ENCODE measurements around the gene MMP28.

DNA sequence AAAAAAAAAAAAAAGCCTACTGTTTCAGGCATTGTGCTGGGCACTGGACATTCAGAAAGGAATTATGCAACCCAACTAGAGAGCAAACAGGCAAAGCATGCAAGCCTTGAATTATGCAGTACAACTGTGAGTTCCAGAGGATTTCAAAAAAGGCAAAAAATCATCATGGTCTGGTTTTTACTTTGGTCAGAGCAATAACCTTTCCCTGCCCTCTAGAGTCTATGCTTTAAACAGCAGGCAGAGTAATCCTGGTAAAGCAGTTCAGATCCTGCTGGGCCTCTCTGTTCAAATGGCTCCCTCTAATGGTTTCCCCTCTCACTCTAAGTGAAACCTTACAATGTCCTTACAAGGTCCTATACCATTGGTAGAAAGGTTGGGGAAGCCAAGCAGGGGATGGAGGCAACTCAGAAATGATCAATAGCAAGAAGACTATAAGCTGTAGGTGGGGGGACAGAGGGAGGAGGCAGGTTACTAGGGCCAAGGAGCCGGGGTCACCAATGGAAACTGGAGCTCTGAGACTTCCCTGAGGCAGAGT, 9.3 kb upstream of the MMP28 start:
- TF ChIP-seq, protein P1, sequence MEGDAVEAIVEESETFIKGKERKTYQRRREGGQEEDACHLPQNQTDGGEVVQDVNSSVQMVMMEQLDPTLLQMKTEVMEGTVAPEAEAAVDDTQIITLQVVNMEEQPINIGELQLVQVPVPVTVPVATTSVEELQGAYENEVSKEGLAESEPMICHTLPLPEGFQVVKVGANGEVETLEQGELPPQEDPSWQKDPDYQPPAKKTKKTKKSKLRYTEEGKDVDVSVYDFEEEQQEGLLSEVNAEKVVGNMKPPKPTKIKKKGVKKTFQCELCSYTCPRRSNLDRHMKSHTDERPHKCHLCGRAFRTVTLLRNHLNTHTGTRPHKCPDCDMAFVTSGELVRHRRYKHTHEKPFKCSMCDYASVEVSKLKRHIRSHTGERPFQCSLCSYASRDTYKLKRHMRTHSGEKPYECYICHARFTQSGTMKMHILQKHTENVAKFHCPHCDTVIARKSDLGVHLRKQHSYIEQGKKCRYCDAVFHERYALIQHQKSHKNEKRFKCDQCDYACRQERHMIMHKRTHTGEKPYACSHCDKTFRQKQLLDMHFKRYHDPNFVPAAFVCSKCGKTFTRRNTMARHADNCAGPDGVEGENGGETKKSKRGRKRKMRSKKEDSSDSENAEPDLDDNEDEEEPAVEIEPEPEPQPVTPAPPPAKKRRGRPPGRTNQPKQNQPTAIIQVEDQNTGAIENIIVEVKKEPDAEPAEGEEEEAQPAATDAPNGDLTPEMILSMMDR (IDR thresholded peaks at IDR 0.05), result peak; percentile 78 to 97 (median 84)
- TF ChIP-seq POLR2AphosphoS5 (IDR thresholded peaks at IDR 0.05) (no peak), POLR2A (IDR thresholded peaks at IDR 0.05) (no peak)

Data from transverse colon (tissue), 4 donors.